ENCODE measurements around the gene KCTD13.
"Not testable (repeated sequence)": the region's sequence is repeated elsewhere in the genome, so short reads cannot be mapped to it uniquely, and the experiment has no call there.

KCTD13 gene

DNA sequence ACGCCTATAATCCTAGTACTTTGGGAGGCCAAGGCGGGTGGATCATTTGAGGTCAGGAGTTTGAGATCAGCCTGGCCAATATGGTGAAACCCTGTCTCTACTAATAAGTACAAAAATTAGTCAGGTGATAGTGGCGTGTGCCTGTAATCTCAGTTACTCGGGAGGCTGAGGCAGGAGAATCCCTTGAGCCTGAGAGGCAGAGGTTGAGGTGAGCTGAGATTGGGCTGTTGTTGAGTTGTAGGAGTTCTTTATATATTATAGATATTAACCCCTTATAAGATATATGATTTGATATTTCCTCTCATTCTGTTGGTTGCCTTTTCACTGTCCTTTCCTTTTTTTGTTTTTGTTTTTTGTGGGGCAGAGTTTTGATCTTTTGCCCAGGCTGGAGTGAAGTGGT is 33.8 kb upstream of the KCTD13 start:
- peaks cover 18% of the 10 kb centered on the region for H3K4me1 Mint-ChIP-seq
- not testable (repeated sequence) for ATAC-seq, H3K36me3 Mint-ChIP-seq, H3K27me3 Mint-ChIP-seq, H3K9me3 Mint-ChIP-seq, H3K4me3 Mint-ChIP-seq, H3K27ac Mint-ChIP-seq

DNA sequence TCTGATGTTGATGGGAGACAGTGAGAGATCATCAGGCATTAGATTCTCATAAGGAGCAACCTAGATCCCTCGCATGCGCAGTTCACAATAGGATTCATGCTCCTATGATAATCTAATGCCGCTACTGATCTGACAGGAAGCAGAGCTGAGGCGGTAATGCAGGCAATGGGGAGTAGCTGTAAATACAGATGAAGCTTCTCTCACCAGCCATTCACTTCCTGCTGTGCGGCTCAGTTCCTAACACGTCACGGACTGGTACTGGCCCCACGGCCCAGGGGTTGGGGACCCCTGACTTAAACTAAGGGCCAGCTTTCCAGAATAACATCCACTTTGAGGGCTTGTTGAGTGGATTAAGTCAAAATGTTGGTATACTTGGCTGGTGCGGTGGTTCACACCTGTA is 33.3 kb upstream of the KCTD13 start:
- no peak overlapping the region for H3K27ac Mint-ChIP-seq
- peaks cover 18% of the 10 kb centered on the region for H3K4me1 Mint-ChIP-seq
- H3K4me3 Mint-ChIP-seq: no peak overlapping the region
- no peaks in the 10 kb centered on the region for H3K9me3 Mint-ChIP-seq
- no peaks in the 10 kb centered on the region for H3K27me3 Mint-ChIP-seq
- H3K36me3 Mint-ChIP-seq: no peaks in the 10 kb centered on the region
- ATAC-seq: no peak

DNA sequence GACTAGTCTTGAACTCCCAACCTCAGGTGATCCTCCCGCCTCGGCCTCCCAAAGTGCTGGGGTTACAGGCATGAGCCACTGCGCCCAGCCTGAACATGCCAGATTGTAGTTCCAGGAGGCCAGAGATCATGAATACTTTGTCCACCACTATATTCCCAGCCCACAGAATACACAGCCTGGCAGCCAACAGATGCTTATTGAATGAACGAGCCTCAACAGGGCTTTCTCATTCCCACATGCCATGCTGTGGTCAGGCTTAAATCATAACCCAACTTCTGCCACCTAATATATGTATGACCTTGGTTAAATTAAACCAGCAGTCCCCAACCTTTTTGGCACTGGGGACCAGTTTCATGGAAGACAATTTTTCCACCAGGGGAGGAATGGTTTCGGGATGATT is 32.7 kb upstream of the KCTD13 start:
- Mint-ChIP-seq H3K4me3 (no peak overlapping the region), H3K27me3 (no peaks in the 10 kb centered on the region), H3K36me3 (no peaks in the 10 kb centered on the region), H3K27ac (no peak overlapping the region), H3K4me1 (peaks cover 18% of the 10 kb centered on the region), H3K9me3 (no peaks in the 10 kb centered on the region)
- no peak for ATAC-seq

GRCh38 chr16:29951625-29952365 is 25.8 kb upstream of the KCTD13 start:
- H3K9me3 Mint-ChIP-seq: peaks cover 5% of the 10 kb centered on the region
- no peak overlapping the region for H3K27ac Mint-ChIP-seq
- H3K4me3 Mint-ChIP-seq: no peak overlapping the region
- H3K4me1 Mint-ChIP-seq: no peaks in the 10 kb centered on the region
- H3K36me3 Mint-ChIP-seq: peaks cover 9% of the 10 kb centered on the region
- H3K27me3 Mint-ChIP-seq: peaks cover 32% of the 10 kb centered on the region
- ATAC-seq: no peak

- no peak for ATAC-seq
- peaks cover 5% of the 10 kb centered on the region for H3K9me3 Mint-ChIP-seq
- no peak overlapping the region for H3K27ac Mint-ChIP-seq
- H3K4me3 Mint-ChIP-seq: no peak overlapping the region
- peaks cover 9% of the 10 kb centered on the region for H3K36me3 Mint-ChIP-seq
- H3K4me1 Mint-ChIP-seq: no peaks in the 10 kb centered on the region
- H3K27me3 Mint-ChIP-seq: peaks cover 32% of the 10 kb centered on the region
These were observed 24.9 kb upstream of the KCTD13 start for GRCh38 chr16:29950806-29951461.

DNA sequence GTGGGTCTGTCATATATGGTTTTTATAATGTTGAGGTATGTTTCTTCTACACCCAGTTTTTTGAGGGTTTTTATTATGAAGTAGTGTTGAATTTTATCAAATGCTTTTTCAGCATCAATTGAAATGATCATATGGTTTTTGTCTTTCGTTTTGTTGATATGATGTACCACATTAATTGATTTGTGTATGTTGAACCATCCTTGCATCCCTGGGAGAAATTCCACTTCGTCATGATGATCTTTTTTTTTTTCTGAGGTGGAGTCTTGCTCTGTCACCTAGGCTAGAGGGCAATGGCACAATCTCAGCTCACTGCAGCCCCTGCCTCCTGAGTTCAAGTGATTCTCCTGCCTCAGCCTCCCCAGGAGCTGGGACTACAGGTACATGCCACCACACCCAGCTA is 21.9 kb upstream of the KCTD13 start:
- Mint-ChIP-seq H3K27me3 (peaks cover 32% of the 10 kb centered on the region), H3K9me3 (peaks cover 5% of the 10 kb centered on the region), H3K4me3 (no peak overlapping the region), H3K36me3 (peaks cover 9% of the 10 kb centered on the region), H3K4me1 (no peaks in the 10 kb centered on the region), H3K27ac (no peak overlapping the region)
- ATAC-seq: no peak

DNA sequence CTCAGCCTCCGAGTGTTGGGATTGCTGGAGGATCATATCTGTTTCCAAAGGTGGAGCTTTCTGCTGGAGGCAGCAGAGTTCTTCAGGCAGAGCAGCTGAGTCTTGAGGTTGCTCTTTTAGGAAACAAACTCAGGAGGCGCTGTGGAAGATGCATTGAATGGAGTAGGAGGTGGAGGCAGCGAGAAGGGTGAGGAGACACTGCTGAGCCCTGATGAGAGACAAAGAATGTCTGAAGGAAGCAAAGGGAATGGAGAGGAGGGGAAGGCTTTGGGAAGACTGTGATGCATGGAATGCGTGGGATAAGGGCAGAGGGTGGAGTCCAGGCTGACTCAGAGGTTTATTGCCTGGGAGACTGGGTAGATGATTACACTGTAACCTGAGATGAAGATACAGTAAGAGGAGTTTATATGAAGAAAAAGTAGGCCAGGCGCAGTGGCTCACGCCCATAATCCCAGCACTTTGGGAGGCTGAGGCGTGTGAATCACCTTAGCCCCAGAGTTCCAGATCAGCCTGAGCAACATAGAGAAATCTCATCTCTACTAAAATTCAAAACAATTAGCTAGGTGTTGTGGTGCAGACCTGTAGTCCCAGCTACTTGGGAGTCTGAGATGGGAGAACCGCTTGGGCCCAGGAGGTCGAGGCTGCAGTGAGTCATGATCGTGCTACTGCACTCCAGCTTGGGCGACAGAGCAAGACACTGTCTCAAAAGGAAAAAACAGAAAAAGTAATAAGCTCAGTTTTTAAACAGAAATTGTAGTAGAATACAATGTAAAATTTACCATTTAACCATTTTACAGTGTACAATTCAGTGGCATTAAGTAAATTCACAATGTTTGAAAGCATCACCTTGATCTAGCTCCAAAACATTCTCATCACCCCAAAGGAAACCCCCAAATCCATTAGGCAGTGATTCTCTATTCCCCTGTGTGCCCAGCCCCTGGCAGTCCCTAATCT is 18.1 kb upstream of the KCTD13 start:
- ATAC-seq: no peak
- no peak overlapping the region for H3K4me3 Mint-ChIP-seq
- no peaks in the 10 kb centered on the region for H3K4me1 Mint-ChIP-seq
- H3K27ac Mint-ChIP-seq: no peak overlapping the region
- no peaks in the 10 kb centered on the region for H3K9me3 Mint-ChIP-seq
- no peaks in the 10 kb centered on the region for H3K36me3 Mint-ChIP-seq
- H3K27me3 Mint-ChIP-seq: peaks cover 23% of the 10 kb centered on the region

- Mint-ChIP-seq H3K4me1 (no peaks in the 10 kb centered on the region), H3K9me3 (no peaks in the 10 kb centered on the region), H3K36me3 (no peaks in the 10 kb centered on the region), H3K27me3 (peaks cover 38% of the 10 kb centered on the region), H3K27ac (no peak overlapping the region), H3K4me3 (no peak overlapping the region)
- ATAC-seq: no peak
These were observed 14.6 kb upstream of the KCTD13 start for GRCh38 chr16:29940656-29941055.

GRCh38 chr16:29931750-29932149 is 5.7 kb upstream of the KCTD13 start:
- not testable (repeated sequence) for H3K36me3 Mint-ChIP-seq, ATAC-seq, H3K27me3 Mint-ChIP-seq, H3K9me3 Mint-ChIP-seq, H3K4me3 Mint-ChIP-seq, H3K27ac Mint-ChIP-seq
- H3K4me1 Mint-ChIP-seq: peaks cover 11% of the 10 kb centered on the region

GRCh38 chr16:29927070-29927905 is 1.3 kb upstream of the KCTD13 start:
- Mint-ChIP-seq H3K4me3 (peak overlapping the region; percentile 93), H3K4me1 (peaks cover 47% of the 10 kb centered on the region), H3K36me3 (peaks cover 15% of the 10 kb centered on the region), H3K27ac (peak overlapping the region; percentile 98), H3K9me3 (no peaks in the 10 kb centered on the region), H3K27me3 (no peaks in the 10 kb centered on the region)
- ATAC-seq: no peak

DNA sequence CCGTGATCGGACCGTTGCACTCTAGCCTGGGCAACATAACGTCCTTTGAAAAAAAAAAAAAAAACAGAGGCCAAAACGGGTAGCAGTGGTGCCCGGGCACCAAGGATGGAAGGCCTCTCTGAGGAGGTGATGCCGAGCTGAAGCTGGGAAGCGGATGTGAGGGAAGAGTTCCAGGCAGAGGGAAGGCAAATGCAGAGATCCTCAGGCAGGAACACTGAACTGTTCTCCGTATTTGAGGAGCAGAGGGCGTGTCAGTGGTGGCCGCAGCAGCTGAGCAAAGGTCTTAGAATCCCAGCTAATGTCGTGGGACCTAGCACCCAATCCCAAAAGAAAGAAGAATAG is 656 bp upstream of the KCTD13 start:
- Mint-ChIP-seq H3K9me3 (no peaks in the 10 kb centered on the region), H3K4me1 (peaks cover 47% of the 10 kb centered on the region), H3K27ac (peak overlapping the region; percentile 98), H3K36me3 (peaks cover 15% of the 10 kb centered on the region), H3K4me3 (peak overlapping the region; percentile 93), H3K27me3 (no peaks in the 10 kb centered on the region)
- peak; percentile 44 for ATAC-seq

GRCh38 chr16:29925105-29925756 is 795 bp downstream of the KCTD13 start:
- Mint-ChIP-seq H3K27ac (peak overlapping the region; percentile 98), H3K27me3 (no peaks in the 10 kb centered on the region), H3K9me3 (no peaks in the 10 kb centered on the region), H3K36me3 (peaks cover 29% of the 10 kb centered on the region), H3K4me1 (peaks cover 55% of the 10 kb centered on the region), H3K4me3 (peak overlapping the region; percentile 93)
- no peak for ATAC-seq

DNA sequence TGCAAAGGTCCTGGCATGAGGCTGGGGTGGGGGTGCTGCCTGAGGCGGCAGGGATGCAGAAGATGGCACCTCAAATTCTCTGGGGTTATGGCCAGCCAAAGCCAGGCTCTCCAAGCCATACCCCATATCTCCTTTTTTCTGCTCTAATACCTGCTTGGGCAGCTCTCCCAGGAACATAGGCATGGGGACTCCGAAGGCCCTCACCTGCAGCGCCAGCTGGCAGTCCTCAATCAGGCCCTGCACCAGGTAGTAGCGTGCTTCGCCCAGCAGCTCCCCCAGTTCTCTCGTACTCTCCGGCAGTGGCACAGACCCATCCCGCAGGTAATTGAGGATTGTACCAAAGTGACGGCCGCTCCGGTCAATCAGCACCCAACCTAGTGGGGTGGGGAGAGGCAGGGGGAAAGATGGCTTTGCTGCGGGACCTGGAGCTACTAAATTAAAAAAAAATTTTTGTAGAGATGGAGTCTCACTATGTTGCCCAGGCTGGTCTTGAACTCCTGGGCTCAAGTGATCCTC is 3.0 kb downstream of the KCTD13 start:
- Mint-ChIP-seq H3K36me3 (peaks cover 34% of the 10 kb centered on the region), H3K27ac (no peak overlapping the region)

GRCh38 chr16:29922326-29922725 is 3.7 kb downstream of the KCTD13 start:
- Mint-ChIP-seq H3K36me3 (peaks cover 34% of the 10 kb centered on the region), H3K4me1 (peaks cover 53% of the 10 kb centered on the region), H3K4me3 (no peak overlapping the region), H3K27ac (no peak overlapping the region), H3K27me3 (no peaks in the 10 kb centered on the region), H3K9me3 (no peaks in the 10 kb centered on the region)
- no peak for ATAC-seq

More for the DNA sequence above, 3.0 kb downstream of the KCTD13 start:
- H3K4me1 Mint-ChIP-seq: peaks cover 58% of the 10 kb centered on the region
- no peaks in the 10 kb centered on the region for H3K9me3 Mint-ChIP-seq
- H3K27me3 Mint-ChIP-seq: no peaks in the 10 kb centered on the region
- no peak for ATAC-seq
- no peak overlapping the region for H3K4me3 Mint-ChIP-seq
